HG03196 (cell line): ENCODE results near the gene CEP170B.

Experiments used
- ATAC-seq: cut with Tn5 transposase; IDR thresholded peaks from one replicate; pipeline ENCODE4 v1.9.1; 2021; ENCODE audit not compliant: unreplicated experiment

Gene CEP170B

GRCh38 chr14:104929268-104930230, 64.5 kb downstream of the CEP170B start:
- no peak for ATAC-seq

- no peak for ATAC-seq
Observed at GRCh38 chr14:104930526-104931303, 65.6 kb downstream of the CEP170B start.

GRCh38 chr14:104931304-104931770, 66.3 kb downstream of the CEP170B start:
- ATAC-seq = no peak

- no peak for ATAC-seq
Observed at GRCh38 chr14:104931771-104932675, 67.0 kb downstream of the CEP170B start.

- no peak for ATAC-seq
Observed at GRCh38 chr14:104932676-104933631, 67.9 kb downstream of the CEP170B start.

- no peak for ATAC-seq
Observed at GRCh38 chr14:104933746-104934733, 69.0 kb downstream of the CEP170B start.

- no peak for ATAC-seq
Observed at GRCh38 chr14:104935026-104935650, 70.1 kb downstream of the CEP170B start.

- ATAC-seq = no peak
Observed at GRCh38 chr14:104935955-104936354, 70.9 kb downstream of the CEP170B start.

GRCh38 chr14:104936361-104937155, 71.5 kb downstream of the CEP170B start:
- no peak for ATAC-seq

- ATAC-seq = no peak
Observed at GRCh38 chr14:104937161-104937560, 72.1 kb downstream of the CEP170B start.

GRCh38 chr14:104937694-104938365, 72.8 kb downstream of the CEP170B start:
- ATAC-seq = no peak

- ATAC-seq = no peak
Observed at GRCh38 chr14:104938436-104938835, 73.4 kb downstream of the CEP170B start.

- ATAC-seq = no peak
Observed at GRCh38 chr14:104938960-104939359, 73.9 kb downstream of the CEP170B start.

- no peak for ATAC-seq
Observed at GRCh38 chr14:104939666-104940410, 74.8 kb downstream of the CEP170B start.

- ATAC-seq = no peak
Observed at GRCh38 chr14:104940526-104941150, 75.6 kb downstream of the CEP170B start.
